G401 (cell line): ENCODE results near the gene LDLRAP1. TPM values are rescaled to one million over a fixed set of nuclear protein-coding genes. Genes with fewer than 3 reads are reported as not detected.
A peak's percentile ranks its signal among the peaks of the same experiment; 100 is the strongest.

Source experiments
- DNase-seq: peaks from one replicate; pipeline ENCODE4 v3.0.0-alpha.2; 2015; ENCODE audit warnings: low spot score
- in situ Hi-C: cut with HindIII; loops from 2 replicates; pipeline ENCODE4 v1.10.0; 2016; ENCODE audit warnings: low sequenced_read_pairs, mixed read lengths
- total RNA-seq: library from RNA; depleted of rRNA; stranded (reverse); fragments of >200 nt; shearing (Covaris generic); gene quantifications from 2 replicates; pipeline ENCODE4 v1.2.3, GENCODE V29; 2014

LDLRAP1 gene
- total RNA-seq, 1 experiment from 2014 or later = 30.6 TPM

DNA sequence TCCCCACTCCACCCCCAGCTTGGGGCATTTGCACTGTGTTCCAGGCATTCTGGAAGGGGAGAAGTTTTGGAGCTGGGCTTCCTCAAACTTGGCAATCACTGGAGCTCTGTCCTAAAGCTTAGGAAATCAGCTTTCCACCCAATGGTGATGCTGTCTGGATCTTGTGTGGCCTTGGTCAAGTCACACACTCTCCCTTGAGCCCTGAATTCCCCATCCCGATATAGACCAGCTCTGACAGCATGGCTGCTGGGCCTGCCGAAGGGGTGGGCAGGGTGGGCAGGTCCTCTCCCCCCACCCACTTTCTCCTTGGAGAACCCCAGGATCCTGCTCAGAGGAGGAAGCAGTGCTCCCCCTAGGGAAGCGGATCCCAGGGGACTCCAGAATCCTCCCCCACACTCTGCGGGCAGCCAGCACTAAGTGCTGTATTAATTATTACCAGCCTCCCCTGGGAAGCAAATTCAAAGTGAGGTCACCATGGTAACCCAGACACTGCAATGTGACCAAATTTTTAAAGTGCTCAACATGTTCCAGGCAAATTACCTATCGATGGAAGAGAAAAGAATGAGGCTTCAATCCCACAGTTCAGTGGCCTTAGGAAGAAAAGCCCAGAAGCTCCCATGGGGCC lies 21.3 kb upstream of the LDLRAP1 start:
- in situ Hi-C loops = no loop called here
- no peak for DNase-seq

DNA sequence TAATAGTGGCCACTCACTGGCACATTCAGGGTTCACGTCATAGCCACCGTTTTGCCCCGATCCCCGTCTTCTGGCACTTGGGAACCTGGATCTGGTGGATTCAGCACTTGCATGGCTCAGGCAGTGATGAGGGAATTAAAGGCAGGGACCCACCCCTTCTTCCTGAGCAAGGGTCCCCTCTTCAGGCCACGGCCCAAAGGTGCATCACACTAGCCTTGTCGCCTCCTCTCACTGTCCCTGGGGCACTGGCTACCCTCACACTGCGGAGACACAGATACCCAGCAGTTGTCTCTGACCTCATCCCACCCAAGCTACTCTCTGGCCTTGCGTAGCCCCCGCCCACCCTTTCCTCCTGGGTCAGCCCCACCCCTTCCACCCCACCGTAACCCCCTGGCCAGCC lies 19.9 kb upstream of the LDLRAP1 start:
- in situ Hi-C loops = no loop called here
- peak; percentile 59 for DNase-seq

DNA sequence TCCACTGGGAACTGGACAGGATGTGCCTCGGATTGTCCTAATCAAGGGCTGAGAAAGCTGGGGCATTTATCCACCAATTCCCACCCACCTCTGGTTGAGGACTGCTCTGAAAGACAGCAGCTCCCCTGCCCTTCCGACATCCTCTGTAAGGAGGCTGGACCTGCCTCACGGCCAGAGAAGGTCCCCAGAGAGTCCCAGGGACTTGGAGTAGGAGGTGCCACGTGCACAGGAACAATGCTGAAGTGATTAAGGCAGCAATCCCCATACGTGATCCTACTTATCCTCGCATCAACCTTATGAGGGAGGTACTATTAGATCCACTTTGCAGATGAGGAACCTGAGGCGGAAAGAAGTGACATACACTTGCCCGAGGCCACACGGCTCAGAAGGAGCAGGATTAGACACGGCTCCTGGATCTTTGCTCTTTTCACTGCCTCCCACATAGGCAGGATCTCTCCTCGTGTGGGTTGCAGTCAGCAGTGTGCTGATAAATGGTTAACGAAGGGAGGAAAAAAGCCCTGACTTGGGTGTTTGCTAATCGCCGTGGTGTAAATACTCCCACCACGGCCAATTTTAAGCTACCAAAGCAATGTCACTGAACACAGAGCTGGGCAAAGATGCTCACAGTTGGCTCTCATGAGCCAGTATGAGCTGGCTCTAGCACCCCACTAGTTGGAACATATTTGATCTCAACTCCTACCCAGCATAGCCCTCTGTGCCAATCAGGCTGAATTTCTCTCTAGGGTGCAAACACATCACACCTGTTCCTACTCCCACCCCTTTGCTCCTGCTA lies 18.6 kb upstream of the LDLRAP1 start:
- in situ Hi-C loops = no loop called here
- no peak for DNase-seq

DNA sequence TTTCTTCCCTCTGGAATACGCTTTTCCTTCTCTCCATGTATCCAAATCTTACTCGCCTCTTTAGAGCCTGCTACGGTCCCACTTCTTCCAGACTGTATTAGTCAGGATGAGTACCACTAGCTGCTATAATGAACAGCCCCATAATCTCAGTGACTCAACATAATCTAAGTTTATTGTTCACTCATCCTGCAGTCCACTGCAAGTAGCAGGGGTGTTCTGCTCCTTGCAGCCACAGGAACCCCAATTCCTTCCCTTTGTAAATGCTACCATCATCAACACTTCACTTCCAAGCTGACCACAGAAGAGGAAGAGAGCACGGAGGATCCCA lies 18.1 kb upstream of the LDLRAP1 start:
- in situ Hi-C loops = no loop called here
- DNase-seq = no peak

DNA sequence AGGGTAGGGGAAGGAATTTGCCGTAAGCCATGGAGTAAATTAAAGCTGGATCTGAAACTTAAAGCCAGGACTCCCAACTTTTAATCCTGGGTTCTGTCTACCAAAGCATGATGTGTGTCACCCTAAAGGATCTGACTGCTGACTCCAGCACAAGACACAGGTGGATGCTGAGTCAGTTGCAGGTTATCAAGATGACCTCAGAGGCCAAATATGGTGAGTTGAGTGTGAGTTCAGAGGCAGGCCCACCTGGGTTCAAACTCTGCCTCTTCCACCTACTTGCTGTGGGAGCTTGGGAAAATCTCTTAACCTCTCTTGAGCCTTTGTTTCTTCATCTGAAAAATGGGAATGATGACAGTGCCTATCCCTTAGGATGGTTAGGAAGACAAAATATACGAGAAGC lies 16.7 kb upstream of the LDLRAP1 start:
- in situ Hi-C loops = no loop called here
- DNase-seq = no peak

DNA sequence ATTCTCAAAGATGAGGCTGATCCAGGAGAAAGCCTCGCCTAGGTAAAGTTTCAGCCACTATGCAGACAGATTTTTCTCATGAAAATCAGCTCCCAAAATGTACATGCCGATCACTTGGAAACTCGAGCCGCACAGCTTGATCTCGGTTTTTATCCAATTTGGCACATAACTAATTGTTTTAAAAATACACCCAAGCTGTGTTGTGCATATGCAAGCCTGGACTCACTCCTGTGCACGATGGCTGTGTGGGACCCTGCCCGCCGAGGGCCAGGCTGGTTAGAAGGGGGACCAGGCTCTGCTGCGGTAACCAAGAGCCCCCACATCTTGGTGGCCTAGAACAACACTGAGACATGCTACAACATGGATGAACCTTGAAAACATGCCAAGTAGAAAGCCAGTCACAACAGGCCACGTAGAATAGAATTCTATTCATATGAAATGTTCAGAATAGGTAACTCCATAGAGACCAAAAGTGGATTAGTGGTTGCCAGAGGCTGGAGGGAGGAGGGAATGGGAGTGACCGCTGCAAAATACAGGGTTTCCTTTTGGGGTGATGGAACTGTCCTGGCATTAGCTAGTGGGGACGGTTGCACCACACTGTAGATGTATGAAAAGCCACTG lies 16.1 kb upstream of the LDLRAP1 start:
- in situ Hi-C loops = no loop called here
- DNase-seq = peak; percentile 88

DNA sequence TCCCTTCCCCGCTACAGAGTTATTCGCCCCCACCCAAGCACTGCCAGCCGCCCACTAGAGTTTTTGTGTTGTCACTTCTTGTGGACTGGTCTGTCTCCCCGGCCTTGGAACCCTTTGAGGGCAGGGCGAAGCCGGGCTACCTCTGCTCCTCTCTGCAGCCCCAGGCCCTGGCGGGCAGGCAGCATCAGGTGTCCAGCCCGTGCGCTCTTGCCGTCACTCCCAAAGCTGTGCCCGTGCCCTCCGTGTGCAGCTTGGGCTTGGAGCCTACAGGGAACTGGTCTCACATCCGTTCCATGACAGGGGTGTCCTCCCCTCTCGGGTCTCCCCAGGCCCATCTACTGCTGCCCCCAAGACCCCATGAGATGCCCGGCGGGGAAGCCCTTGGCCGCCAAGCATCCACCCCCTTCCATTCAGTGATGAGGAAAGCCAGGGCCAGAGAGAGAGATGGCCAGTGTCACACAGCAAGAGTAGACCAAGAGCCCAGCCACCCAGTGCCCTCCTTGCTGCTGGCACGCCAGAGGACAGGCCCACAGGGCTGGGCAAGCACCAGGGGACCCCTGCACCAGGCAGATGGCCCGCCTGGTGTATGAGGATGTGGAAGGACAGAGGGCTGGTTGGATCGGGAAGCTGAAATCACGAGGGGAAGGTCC lies 15.3 kb upstream of the LDLRAP1 start:
- no peak for DNase-seq
- in situ Hi-C loops = no loop called here

DNA sequence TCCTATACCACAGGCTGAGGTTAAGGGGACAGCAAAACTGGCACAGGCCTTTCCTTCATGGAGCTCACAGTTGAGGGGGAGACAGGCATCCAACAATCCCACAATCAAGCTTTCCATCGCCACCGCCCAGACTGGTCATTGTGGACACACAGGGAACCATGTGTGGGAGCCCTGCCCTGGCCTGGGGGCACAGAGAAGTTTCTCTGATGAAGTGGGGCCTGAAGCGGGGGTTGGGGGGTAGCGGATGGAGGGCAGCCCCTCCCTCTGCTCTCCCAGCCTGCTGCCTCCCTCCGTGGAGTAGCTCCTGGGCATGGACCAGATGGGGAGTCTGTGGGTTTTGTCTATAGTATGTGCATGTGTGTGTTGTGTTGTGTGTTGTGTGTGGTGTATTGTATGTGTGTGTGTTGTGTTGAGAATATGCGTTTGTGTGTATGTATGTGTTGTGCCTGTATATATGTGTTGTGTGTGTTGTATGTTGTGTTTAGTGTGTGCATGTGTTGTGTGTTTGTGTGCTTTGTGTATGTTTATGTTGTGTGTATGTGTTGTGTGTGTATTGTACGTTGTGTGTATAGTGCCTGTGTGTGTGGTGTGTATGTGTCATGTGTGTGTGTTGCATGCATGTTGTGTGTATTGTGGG lies 14.4 kb upstream of the LDLRAP1 start:
- in situ Hi-C loops = no loop called here
- no peak for DNase-seq

DNA sequence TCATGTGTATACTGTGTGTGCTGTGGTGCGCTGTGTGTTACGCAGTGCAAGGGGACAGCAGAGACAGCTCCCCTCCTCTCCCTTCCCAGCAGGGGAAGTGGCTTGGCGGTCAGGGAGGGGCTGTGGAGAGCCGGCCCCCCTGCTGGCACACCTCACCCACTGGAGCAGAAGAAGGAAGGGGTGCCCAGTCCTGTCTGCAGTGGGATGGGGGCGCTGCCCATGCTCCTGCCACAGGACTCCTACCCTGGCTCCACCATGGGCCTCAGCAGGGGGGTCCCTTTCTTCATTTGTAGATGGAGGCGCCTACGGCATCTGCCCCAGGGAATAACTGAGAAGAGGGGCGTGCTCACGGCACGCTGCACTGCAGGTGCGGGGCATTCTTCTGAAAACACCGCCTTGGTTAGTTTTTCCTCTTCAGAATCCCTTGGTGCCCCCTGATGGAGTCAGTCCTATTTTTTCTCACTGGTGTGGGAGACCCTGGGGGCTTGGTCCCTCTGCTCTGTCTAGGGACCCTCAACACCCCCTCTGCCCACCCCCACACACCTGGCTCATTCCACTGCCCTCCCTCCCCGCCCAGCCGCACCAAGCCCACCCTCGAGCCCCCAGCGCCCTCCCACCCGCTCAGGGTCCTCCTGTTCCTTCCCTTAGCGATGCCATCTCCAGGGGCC lies 13.8 kb upstream of the LDLRAP1 start:
- no peak for DNase-seq
- in situ Hi-C loops = no loop called here

DNA sequence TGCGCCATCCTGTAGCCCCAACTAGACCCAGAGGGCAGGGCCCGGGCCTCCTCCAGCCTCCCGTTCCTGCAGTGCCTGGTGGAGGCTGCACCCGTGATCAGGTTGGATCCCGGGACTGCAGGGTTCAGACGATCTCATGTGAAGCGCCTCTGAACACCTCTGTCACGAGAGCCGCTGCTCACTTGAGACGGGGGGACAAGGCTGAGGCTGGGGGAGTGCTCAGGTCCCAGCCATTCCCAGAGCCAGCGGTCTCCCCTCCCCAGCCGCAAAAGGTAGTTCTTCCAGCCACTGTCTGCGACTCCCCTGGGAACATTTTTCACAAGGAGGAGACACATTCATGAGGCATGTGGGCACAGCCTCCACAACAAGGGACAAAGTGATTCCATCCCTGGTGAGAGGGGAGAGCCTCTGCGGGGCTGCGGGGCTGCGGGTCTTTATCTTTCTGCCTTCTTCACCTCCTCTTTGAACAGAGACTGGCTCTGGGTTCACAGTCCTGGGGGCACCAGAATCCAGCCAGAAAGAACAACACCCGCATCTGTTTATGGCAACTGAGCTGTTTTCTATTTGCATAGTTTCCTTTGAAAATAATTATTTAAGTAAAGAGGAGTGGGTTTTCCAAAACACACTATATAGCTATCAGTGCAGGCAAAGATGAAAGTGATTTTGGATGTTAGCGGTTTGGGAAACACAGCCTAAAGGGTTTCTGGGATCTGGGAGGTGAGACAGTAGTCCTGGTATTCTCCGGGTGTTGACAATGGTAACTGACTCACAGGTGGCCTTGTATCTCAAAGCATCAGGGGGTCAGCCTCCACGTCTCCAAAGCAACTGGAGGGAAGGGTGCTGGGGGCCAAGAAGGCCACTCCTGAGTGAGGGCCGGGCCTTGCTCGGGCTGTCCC lies 13.0 kb upstream of the LDLRAP1 start:
- no peak for DNase-seq
- in situ Hi-C loops = no loop called here

DNA sequence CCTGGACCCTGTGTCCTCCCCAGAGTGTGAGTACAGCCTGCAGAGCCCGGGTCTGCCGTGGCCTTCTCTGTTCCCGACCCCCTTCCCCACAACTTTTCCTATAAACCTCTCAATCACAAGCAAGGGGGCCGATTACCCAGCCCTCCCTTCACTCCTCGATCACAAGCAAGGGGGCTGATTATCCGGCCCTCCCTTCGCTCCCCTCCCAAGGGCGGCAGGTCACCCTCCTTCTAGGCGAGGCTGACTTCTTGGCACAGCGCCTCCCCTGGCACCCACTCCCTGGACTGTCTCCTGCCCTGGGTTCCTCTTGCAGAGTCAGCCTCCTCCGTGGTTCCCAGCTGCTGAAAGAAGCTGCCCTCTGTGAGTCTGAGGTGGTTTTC lies 12.3 kb upstream of the LDLRAP1 start:
- in situ Hi-C loops = no loop called here
- DNase-seq = no peak

DNA sequence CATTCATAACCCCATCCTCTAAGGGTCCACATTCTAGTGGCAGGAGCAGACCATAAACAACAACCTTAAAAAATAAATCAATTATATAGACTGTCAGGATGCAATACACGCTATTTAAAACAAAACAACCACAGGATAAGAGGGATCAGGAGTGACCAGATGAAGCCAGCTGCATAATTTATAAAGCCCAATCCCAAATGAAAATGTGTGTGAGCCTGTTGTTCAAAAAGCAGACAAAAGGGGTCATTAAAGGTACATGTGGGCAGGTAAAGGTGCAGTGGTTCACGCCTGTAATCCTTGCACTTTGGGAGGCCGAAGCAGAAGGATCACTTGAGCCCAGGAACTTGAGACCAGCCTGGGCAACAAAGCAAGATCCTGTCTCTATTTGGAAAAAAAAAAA lies 10.4 kb upstream of the LDLRAP1 start:
- in situ Hi-C loops = no loop called here
- no peak for DNase-seq

DNA sequence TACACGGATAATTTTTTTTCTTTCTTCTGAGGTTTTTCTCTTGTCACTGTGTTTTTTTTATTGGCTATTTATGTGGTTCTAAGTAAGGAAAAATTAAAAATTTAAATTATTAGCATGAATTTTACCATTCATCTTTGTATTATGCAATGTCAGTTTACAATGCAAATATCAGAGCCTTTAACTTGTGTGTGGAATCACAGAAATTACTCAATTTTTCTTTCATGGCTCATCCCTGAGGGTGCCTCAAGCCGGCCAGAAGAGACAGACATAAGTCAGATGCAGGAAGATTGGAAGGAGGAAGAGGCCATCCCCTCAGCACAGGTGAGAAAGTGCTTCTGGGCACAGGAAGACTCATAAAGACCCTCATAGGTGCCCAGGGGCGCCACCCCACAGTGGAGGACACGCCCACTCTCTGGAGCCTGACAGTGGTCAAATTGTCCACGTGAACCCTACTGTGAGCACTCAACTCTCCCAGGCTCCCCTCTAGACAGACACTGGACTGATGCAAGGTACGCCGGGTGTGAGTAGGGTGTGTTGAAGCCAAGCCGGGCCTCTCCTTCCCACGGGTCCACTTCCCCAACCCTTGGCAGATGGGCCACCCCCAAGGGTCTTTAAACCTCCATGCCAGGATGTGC lies 9.5 kb upstream of the LDLRAP1 start:
- in situ Hi-C loops = no loop called here
- no peak for DNase-seq

DNA sequence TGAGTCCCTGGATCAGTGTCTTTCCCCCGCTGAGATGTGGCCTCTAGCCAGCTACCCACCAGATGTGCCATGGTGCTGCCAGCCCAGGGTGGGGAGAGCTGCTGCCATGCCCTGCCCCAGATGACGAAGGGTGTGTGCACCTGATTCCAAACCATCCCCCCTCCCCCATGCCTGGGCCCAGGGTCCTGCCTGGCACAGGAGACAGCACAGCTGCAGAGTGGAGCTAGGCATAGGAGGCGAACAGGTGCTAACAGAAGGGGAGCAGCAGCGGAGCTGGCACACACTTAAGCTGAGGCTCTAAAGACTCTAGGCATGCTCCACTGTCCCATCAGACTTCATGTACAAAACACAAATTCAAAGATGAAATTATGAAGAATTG lies 9.0 kb upstream of the LDLRAP1 start:
- in situ Hi-C loops = no loop called here
- peak; percentile 78 for DNase-seq

DNA sequence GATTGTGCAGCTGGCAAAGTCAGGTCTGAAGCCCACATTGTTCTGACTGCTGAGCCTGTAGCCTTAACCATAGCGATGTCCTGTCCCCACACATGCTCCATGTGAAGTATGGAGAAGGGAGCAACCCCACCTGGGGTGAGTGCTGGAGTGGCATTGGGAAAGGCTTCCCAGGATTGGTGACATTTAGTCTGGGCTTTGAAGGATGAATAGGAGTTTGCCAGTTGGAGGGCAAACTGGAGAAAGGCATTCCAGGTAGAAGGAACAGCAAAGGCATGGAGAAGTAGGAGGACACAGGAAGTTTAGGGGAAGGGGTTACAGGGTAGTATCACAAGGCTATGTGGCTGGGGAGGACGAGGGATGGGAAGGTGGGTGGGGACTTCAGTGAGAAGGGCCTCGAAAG lies 7.3 kb upstream of the LDLRAP1 start:
- DNase-seq = no peak
- in situ Hi-C loops = no loop called here

DNA sequence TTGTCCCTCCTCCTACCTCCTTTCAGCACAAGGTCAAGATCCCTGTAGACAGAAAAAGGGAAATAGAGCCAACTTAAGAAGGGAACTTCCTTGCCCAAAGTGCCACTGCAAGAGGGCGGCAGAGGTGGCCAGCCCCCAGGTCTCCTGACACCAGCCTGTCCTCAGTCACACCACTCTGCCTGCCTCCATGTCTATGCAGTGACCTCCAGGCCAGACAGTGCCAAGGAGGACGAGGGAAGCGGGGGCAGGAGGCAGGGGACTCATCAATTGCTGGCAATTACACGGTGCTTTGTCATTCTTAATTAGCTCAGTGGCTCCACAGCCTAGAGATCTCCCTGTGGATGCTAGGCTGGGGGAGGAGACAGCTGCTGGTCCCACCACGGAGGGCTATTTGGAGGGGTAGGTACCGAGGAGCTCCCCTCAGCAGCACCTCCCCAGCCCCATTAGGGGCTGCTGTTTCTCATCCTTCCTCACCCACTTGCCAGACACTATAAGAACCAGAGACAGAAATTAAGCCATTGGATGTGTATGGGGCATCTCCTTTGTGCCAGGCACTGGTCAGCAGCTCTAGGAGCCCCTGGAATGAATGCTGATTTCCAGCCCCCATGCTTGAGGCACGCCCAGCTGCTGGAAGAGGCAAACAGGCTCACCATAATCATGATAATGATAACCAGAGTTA lies 6.1 kb upstream of the LDLRAP1 start:
- in situ Hi-C loops = no loop called here
- no peak for DNase-seq

DNA sequence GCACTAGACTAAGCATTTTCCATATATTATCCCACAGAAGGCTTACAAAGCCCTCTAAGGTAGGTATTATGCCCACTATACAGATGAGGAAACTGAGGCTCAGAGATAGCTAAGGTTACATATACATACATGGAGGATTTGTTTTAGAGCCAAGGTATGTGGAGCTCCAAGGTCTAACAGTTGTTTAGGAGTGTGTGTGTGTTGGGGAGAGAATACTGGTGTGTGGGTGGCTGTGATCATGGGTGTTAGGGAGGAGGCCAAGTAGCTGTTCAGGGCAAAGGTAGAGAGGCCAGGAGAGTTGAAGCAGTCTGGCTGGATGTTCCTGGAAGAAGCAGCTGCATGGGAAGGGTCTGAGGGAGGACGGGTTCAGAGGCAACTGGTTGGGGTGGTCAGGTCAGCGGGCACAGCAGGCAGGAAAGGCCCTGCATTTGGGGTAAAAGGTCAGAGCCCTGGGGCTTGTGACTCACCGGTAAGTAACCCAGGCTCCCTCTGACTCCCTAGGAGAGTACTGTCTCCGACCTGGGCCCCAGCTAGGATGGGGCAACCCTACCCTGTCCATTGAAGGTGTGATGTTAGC lies 5.1 kb upstream of the LDLRAP1 start:
- in situ Hi-C loops = no loop called here
- DNase-seq = no peak
